GM18526 (cell line): ENCODE measurements around the gene HDAC3.

ENCODE experiments used
- POLR2A ChIP-seq: IDR thresholded peaks from 3 replicates; pipeline ENCODE4 v1.6.1; 2011; ENCODE audit not compliant: insufficient read length; ENCODE audit errors: extremely low read depth

Gene HDAC3

GRCh38 chr5:141630570-141631140, 6.0 kb downstream of the HDAC3 start:
- TF ChIP-seq POLR2A = no peak

GRCh38 chr5:141628175-141628788, 8.4 kb downstream of the HDAC3 start:
- TF ChIP-seq POLR2A = no peak

- no peak for TF ChIP-seq POLR2A
Measured at GRCh38 chr5:141623611-141624010, 13.0 kb downstream of the HDAC3 start.

DNA sequence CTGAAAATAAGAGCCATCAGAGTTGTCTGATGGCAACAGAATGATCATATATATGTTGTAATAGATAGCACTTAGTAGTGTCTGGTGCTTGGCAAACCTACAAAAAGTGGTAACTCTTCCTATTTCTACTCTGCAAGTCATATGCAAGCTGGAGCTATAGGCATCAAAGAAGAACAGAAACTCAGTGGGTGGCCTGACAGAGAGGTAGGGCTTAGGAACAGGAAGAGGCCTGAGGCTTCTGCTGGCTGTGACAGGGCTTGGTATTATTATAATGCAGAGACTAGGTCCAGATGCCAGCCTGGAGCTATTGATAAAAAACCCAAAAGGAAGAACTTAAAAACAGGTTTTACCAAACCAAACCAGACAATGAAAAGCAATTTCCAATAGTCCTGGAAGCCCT, 13.5 kb downstream of the HDAC3 start:
- TF ChIP-seq POLR2A = no peak

DNA sequence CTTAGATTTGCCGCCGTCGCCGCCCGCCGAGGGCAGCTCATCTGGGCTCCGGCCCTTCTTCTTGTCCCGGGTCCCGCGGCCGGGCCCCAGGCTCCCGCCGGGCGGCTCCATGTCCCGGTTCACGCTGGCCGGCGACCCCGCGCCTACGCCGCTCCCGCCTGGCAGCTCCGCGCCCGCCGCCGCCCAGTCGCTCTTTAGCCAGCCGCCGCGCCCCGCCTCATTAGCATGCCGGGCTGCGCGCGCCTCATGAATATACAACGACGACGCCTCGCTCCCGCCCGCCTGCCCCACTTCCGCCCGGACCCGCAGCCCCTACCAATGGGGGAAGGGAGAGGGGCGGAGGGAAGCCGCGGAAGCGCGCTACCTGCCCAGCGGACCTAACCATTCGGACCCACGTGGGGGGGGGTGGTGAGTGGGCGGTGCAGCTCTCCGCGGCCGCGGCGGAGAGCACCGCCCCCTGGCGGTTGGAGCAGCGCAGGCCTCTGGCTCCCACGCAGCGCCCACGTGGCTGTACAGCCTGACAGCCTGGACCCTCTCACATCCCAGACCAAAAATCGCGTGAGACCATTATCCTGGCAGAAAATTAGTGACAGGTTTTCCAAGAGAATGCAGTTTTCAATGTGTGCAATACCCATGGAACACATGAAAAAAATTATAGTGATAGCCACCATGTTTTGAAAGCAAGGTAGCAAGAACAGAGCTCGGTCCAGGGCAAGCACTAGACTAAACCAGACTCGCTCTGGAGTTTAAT, 17.7 kb downstream of the HDAC3 start, which contains the start of gene DIAPH1:
Gene DIAPH1 (minus strand): TSS at position 197 of the 751 bp plus-strand sequence. CDS start 86 bp downstream, at position 111.
- TF ChIP-seq POLR2A = peak; percentile 81

DNA sequence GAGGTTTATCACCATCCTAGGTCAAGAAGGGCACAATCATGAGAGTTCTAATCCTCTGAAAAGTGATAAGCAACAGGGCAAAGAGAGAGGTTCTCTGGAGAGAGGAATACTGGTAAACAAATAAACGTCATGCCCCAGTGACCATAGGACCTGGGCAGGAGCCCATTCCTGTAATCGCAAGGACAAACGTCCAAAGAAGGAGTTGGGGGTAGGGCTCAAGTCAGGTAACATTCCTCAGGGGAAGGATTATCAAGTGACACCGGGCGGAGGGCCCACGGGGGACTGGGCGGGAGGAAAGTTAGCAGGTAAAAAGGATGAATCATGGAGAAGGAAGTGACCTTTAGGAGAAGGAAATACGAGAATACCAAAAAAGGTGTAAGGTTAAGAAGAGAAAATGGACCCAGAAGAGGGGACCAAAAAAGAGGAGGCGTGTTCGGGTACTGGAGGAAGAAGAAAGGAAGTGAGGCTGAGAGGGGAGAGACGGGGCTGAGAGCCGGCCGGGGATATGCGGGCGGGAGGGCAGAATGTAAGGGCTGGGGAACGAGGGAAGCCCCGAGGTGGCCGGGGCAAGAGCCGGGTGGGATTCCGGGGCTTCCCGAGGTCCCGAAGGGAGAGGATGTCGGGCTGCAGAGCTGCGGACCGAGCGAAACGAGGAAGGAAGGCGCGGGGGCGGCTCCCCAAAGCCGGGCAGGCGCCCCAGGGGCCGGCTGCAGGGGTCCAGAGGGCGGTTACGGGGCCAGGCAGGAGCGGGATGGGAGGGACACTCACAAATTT, 18.4 kb downstream of the HDAC3 start:
- TF ChIP-seq POLR2A = no peak

- no peak for TF ChIP-seq POLR2A
Measured at GRCh38 chr5:141617682-141618029, 19.0 kb downstream of the HDAC3 start.

GRCh38 chr5:141617128-141617527, 19.5 kb downstream of the HDAC3 start:
- no peak for TF ChIP-seq POLR2A

- TF ChIP-seq POLR2A = no peak
Measured at GRCh38 chr5:141615991-141616720, 20.5 kb downstream of the HDAC3 start.

GRCh38 chr5:141613344-141613743, 23.3 kb downstream of the HDAC3 start:
- no peak for TF ChIP-seq POLR2A

DNA sequence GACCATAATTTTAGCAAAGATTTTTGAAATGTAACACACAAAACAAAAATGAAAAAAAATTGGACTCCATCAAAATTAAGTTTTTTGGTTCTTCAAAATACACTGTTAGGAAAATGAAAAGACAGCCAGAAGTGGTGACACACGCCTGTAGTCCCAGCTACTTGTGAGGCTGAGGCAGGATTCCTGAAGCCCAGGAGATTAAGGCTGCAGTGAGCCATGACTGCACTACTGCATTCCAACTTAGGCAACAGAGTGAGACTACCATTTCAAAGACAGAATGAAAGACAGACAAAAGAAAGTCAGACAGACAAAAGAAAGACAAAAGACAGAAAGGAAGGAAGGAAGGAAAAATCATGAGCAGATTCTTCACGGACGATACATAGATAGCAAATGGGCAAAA, 25.4 kb downstream of the HDAC3 start:
- no peak for TF ChIP-seq POLR2A

DNA sequence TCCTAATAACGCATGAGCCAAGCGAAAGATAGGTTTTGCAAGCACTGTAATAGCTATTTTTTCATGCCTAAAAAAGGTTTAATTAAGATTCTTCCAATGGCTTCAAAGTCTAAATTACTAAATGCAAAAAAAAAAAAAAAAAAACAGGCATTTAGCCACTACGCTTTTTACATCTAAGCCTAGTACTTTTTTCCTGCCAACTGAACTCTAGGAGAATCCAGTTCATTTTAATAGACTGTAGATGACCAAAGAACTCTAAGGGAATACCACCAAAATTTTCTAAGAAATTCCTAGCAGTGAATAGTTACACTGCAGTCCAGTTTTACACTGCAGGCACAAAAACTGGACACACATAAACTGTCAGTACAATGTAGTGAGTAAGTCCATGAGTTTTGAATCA, 27.6 kb downstream of the HDAC3 start:
- no peak for TF ChIP-seq POLR2A

- TF ChIP-seq POLR2A = no peak
Measured at GRCh38 chr5:141608557-141608956, 28.1 kb downstream of the HDAC3 start.

DNA sequence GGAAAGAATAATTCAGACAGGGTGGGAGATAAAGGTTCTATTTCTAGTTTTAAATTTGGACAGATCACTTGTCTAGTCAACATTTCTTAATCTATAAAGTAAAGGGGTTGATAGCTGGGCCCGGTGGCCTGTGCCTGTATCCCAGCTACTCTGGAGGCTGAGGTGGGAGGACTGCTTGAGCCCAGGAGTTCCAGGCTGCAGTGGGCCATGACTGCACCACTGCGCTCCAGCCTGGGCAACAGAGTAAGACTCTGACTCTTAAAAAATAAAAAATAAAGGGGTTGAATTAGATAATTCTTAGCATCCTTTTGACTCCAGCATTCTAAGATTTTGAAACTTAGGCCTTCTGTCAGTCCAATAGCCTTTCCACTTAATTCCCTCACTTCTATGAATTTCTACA, 28.6 kb downstream of the HDAC3 start:
- no peak for TF ChIP-seq POLR2A

DNA sequence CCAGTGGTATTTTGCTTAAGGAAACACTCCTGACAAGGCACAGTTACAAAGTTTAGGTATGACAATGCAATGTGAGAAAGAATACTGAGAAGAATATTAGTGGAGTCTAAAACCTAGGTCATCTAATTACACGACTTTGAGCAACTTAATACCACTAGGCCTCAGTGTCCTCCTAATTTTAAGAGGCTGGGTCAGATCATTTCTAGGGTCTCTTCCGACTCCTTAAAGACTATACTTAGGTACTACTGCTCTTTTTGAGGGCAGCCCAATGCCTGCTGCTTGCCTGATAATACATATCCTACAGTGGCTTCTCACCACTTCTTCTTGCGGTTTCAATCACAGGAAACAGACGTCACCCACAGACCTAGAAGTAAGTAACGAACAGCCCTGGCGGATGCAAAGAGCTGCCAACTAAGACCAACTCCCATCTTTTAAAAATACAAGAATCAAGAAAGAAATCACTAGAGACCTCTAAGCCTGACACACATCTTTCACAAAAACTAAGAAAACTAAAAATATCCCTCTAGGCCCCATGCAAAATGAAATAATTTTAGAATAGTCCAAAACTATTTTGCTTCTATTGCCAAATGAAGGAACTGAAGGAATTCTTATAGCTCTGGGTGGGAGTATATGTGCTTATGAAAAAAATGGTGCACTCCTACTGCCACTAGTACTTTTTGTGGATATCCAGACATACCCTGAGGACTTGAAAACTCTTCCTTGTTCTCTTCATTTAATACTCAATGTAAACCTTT, 30.9 kb downstream of the HDAC3 start:
- no peak for TF ChIP-seq POLR2A
